Measurements from ENCODE around the gene CNDP1. TPM values are rescaled to one million over a fixed set of nuclear protein-coding genes. Genes with fewer than 3 reads are reported as not detected.

The CNDP1 gene
- polyA plus RNA-seq, 1 of the 3 experiments (the other 2 are of a cell fraction), result not detected

- no peak for TF ChIP-seq IRF3 (IDR thresholded peaks at IDR 0.05; ENCODE audit: low read depth, low read length)
- TF ChIP-seq RFX5 (IDR thresholded peaks at IDR 0.05; ENCODE audit: low read length), result no peak
- no peak for TF ChIP-seq RXRA (IDR thresholded peaks at IDR 0.05; ENCODE audit: borderline replicate concordance, low read depth)
- no peak for TF ChIP-seq ELF1 (IDR thresholded peaks at IDR 0.05)
- no peak for TF ChIP-seq FOSL2 (IDR thresholded peaks at IDR 0.05; ENCODE audit: borderline replicate concordance, low read depth)
- TF ChIP-seq RAD21 (IDR thresholded peaks at IDR 0.05; ENCODE audit: low read length), result no peak
- TF ChIP-seq JUND (IDR thresholded peaks at IDR 0.05), result no peak
- no peak for TF ChIP-seq MEF2A (IDR thresholded peaks at IDR 0.05; ENCODE audit: borderline replicate concordance, low read depth)
- no peak for TF ChIP-seq FOXM1 (IDR thresholded peaks at IDR 0.05; ENCODE audit: low read depth)
- TF ChIP-seq MXI1 (IDR thresholded peaks at IDR 0.05; ENCODE audit: low read depth, low read length), result no peak
- Histone ChIP-seq H3K4me3 (ENCODE audit: low read depth in 2 of 2, low read length in 1 of 2) (no peak overlapping the region), H3K79me2 (ENCODE audit: insufficient read depth) (no peaks in the 10 kb centered on the region), H3K27ac (ENCODE audit: low read depth in 2 of 2, low read length in 1 of 2) (no peak overlapping the region), H3K9me3 (no peaks in the 10 kb centered on the region), H3K36me3 (replicated peaks in 1 of 2; ENCODE audit: control insufficient read depth in 1 of 2, insufficient read depth in 2 of 2, low read length in 1 of 2) (peaks cover 10 to 71% of the 10 kb centered on the region in 2 experiments), H3K9ac (no peak overlapping the region), H3F3A (replicated peaks; ENCODE audit: insufficient read depth) (no peaks in the 10 kb centered on the region), H2AFZ (ENCODE audit: low read depth) (no peak overlapping the region), H3K9me2 (no peaks in the 10 kb centered on the region), H3K27me3 (ENCODE audit: insufficient read depth) (no peaks in the 10 kb centered on the region), H4K20me1 (ENCODE audit: insufficient read depth) (no peaks in the 10 kb centered on the region), H3K4me1 (ENCODE audit: control insufficient read depth in 1 of 2, insufficient read depth in 2 of 2, low read depth in 1 of 2, low read length in 1 of 2) (no peaks in the 10 kb centered on the region), H3K4me2 (no peak overlapping the region)
- no peak for DNase-seq
- CTCF ChIA-PET, result no interaction called here
- 88% methylated on average over 8 of the region's 8 CpGs for WGBS (ENCODE audit: low lambda C conversion rate)
- POLR2A ChIA-PET, result no interaction called here
Observed at GRCh38 chr18:74513883-74514205, 20.5 kb upstream of the CNDP1 start.

GRCh38 chr18:74514860-74515495 lies 19.3 kb upstream of the CNDP1 start:
- H3F3A ChIP-seq (replicated peaks; ENCODE audit: insufficient read depth), result no peaks in the 10 kb centered on the region
- H3K4me2 ChIP-seq, result no peak overlapping the region
- H4K20me1 ChIP-seq (ENCODE audit: insufficient read depth), result no peaks in the 10 kb centered on the region
- no peaks in the 10 kb centered on the region for H3K4me1 ChIP-seq (ENCODE audit: control insufficient read depth in 1 of 2, insufficient read depth in 2 of 2, low read depth in 1 of 2, low read length in 1 of 2)
- H3K79me2 ChIP-seq (ENCODE audit: insufficient read depth), result no peaks in the 10 kb centered on the region
- DNase-seq, result no peak
- peaks cover 6 to 74% of the 10 kb centered on the region in 2 experiments for H3K36me3 ChIP-seq (replicated peaks in 1 of 2; ENCODE audit: control insufficient read depth in 1 of 2, insufficient read depth in 2 of 2, low read length in 1 of 2)
- TF ChIP-seq ELF1 (IDR thresholded peaks at IDR 0.05) (no peak), SMC3 (IDR thresholded peaks at IDR 0.05; ENCODE audit: low read depth, low read length) (no peak), FOXM1 (IDR thresholded peaks at IDR 0.05; ENCODE audit: low read depth) (no peak), REST (IDR thresholded peaks at IDR 0.05; ENCODE audit: low read depth, low read length) (no peak), JUND (IDR thresholded peaks at IDR 0.05) (no peak), TCF12 (IDR thresholded peaks at IDR 0.05) (no peak), MEF2A (IDR thresholded peaks at IDR 0.05; ENCODE audit: borderline replicate concordance, low read depth) (no peak), RXRA (IDR thresholded peaks at IDR 0.05; ENCODE audit: borderline replicate concordance, low read depth) (no peak), GABPA (IDR thresholded peaks at IDR 0.05; ENCODE audit: low read depth) (no peak), RCOR1 (IDR thresholded peaks at IDR 0.05; ENCODE audit: low read length) (no peak), RFX5 (IDR thresholded peaks at IDR 0.05; ENCODE audit: low read length) (no peak), GATA2 (CRISPR knock-in tag; IDR thresholded peaks at IDR 0.05) (no peak)
- no peak overlapping the region for H2AFZ ChIP-seq (ENCODE audit: low read depth)
- no peaks in the 10 kb centered on the region for H3K9me2 ChIP-seq
- ChIA-PET CTCF (no interaction called here), POLR2A (no interaction called here)
- H3K9me3 ChIP-seq, result no peaks in the 10 kb centered on the region
- no peak overlapping the region for H3K27ac ChIP-seq (ENCODE audit: low read depth in 2 of 2, low read length in 1 of 2)
- H3K9ac ChIP-seq, result no peak overlapping the region
- H3K27me3 ChIP-seq (ENCODE audit: insufficient read depth), result no peaks in the 10 kb centered on the region
- no peak overlapping the region for H3K4me3 ChIP-seq (ENCODE audit: low read depth in 2 of 2, low read length in 1 of 2)
- 91% methylated on average over 7 of the region's 18 CpGs for WGBS (ENCODE audit: low lambda C conversion rate)
